ENCODE data around the gene LMOD1.

DNA sequence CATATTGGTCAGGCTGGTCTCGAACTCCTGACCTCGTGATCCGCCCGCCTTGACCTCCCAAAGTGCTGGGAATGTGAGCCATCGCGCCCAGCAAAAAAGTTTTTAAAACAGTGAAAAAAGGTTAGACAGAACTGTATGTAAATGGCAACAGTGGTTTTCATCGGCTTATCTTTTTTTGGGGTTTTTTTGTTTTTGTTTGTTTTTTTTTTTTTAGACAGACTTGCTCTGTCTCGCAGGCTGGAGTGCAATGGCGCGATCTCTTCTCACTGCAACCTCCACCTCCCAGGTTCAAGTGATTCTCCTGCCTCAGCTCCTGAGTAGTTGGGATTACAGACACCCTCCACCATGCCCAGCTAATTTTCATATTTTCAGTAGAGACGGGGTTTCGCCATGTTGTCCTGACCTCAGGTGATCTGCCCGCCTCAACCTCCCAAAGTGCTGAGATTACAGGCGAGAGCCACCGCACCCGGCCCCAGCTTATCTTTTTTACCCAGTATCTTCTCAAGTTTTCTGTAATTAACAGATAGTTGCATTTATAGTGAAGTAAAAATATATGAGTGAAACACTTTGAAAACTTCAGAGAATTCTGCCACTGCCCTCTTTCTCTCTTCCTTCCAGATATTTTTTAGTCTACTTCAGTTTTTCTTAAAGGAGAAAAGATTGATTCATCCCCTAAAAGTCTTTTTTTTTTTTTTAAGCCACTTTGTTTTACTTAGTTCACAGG is 22.0 kb upstream of the LMOD1 start:
- TF ChIP-seq, protein P1, sequence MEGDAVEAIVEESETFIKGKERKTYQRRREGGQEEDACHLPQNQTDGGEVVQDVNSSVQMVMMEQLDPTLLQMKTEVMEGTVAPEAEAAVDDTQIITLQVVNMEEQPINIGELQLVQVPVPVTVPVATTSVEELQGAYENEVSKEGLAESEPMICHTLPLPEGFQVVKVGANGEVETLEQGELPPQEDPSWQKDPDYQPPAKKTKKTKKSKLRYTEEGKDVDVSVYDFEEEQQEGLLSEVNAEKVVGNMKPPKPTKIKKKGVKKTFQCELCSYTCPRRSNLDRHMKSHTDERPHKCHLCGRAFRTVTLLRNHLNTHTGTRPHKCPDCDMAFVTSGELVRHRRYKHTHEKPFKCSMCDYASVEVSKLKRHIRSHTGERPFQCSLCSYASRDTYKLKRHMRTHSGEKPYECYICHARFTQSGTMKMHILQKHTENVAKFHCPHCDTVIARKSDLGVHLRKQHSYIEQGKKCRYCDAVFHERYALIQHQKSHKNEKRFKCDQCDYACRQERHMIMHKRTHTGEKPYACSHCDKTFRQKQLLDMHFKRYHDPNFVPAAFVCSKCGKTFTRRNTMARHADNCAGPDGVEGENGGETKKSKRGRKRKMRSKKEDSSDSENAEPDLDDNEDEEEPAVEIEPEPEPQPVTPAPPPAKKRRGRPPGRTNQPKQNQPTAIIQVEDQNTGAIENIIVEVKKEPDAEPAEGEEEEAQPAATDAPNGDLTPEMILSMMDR (IDR thresholded peaks at IDR 0.05): no peak
- TF ChIP-seq POLR2A (IDR thresholded peaks at IDR 0.05): no peak

All from adrenal gland (tissue), 5 donors.